Astrocyte of the hippocampus (primary cell): ENCODE results near the gene THEM5.

Source experiments
- DNase-seq: peaks from one replicate; pipeline ENCODE4 v3.0.0; 2011; ENCODE audit warnings: low read depth, low spot score

The THEM5 gene

DNA sequence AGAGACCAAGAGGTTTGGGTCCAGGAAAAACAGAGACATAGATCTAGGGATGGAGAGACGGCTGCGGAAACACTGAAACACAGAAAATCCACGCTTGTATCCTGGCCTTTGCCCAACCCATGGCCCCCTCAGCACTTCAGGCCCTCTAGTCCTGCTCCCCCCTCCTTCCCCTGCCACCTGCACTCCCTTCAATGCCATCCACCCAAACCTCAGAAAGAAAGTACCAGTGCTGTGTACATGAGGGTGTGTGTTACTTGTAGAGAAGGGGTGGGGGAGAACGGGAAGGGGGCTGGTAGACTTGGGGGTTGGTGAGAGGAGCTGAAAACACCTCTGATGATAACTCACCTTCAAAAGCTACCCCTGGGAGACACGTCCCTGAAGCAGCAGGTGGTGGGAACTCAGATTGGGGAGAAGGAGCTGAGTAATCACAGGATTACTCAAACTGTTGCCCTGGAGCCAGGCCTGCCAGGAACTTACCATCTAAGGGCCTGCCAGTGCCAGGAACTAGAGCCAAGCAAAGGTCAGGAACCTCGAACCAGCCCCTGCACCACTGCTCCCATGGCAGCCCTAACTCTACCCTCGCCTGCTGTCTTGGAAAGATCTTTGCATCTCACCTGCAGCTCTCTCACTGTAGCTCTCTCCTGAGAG is 33.4 kb downstream of the THEM5 start:
- no peak for DNase-seq

DNA sequence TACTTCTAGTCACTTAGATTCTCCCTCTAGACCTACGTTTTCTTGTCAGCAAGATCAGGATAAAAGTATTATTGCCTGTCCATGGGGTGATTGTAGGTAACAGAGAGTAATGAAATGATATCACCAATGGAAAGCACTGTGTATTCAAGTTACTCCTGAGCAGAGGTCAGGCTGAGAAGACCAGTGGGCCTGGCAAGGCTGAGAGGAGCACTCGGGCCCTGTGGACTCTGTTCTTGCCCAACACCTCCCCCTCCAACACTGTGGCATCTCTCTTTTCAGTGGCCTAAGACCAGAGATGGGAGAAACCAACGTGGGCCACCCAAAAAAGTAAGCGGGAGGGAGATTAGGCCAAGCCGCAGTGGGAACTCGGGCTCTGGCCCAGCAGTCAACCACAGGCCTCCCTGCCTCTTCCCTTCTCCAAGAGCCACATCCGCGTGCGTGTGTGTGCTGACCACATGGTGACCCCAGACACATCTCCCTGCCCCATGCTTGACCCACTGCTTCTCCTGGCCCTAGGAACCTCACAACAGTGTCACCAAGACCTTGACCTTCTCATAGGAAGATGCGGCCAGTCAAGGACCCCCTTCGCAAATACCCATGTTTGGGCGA is 34.2 kb downstream of the THEM5 start:
- no peak for DNase-seq

DNA sequence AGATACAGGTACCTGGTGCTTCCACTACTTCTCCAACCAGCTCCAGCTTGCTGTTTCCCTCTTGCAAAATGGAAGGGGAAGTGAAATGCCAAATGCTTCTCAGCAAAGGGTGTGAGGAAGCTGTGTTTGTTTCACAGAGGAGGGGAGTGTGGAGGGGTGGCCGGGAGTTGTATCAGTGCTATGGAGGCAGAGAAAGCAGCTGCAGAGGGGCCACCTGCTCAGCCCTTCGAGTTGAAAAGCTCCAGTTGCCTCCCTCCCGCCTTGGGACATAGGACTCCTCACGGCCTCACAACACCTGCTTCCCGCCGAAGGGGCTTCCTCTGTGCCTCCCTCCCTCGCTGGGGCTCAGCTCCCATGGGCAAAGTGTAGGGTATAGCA is 36.2 kb downstream of the THEM5 start:
- no peak for DNase-seq

- DNase-seq = no peak
These were observed 36.8 kb downstream of the THEM5 start for GRCh38 chr1:151816548-151817352.

- no peak for DNase-seq
These were observed 37.7 kb downstream of the THEM5 start for GRCh38 chr1:151815716-151816327.

DNA sequence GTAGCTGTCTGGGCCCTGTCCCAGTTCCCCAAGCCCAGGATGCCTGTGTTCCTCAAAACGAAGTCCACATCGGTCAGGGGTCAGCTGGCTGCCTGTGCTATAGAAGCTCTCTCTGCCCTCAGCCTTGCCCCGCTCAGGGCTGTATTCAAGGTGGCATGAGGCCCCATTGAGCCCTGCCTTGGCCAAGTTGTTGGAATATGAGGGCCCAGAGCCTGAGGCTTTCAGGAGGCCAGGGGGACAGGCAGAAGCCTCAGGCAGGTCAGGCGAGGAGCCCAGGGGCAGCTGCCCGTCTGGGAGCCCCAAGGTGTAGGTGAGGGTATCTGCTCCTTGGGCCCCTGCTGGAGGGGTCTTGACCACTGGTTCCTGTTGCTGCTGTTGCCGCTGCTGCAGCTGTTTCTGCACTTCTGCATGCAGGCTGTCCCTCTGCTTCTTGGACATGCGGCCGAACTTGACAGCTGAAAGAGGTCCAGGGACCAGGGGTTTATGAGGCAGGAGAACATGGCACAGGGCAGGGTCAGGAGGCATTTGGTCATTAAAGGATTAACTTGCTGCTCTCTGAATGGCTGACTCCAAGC is 38.5 kb downstream of the THEM5 start:
- no peak for DNase-seq

GRCh38 chr1:151814426-151814825 is 39.1 kb downstream of the THEM5 start:
- DNase-seq = no peak

GRCh38 chr1:151813271-151813977 is 40.1 kb downstream of the THEM5 start:
- no peak for DNase-seq

- DNase-seq = no peak
These were observed 42.3 kb downstream of the THEM5 start for GRCh38 chr1:151811181-151811580.

DNA sequence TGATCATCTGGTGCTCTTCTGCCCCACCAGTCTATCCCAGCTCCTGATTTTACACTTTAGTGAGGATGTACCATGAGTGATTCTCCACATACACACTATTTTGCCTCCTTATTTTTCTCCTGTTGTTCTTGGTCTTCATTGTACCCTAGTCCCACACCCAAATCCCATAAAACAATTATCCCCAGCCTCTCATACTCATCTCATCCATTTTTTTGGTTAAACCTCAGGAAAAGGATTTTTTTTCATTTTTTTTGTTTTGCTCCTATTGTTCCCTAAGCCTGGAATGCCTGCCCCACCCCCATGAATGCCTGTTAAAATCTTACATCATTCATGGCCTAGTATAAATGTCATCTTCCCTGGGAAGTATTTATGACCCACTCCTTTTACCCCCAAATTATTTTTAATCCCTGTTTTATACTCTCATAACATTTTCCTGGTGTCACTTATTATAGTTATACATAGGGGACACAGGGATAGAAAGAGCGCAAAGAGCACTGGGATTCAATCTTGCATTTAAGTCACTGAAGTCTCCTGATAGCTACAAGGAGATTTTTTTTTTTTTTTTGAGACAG is 43.4 kb downstream of the THEM5 start:
- DNase-seq = no peak

GRCh38 chr1:151809290-151809984 is 44.1 kb downstream of the THEM5 start:
- no peak for DNase-seq

DNA sequence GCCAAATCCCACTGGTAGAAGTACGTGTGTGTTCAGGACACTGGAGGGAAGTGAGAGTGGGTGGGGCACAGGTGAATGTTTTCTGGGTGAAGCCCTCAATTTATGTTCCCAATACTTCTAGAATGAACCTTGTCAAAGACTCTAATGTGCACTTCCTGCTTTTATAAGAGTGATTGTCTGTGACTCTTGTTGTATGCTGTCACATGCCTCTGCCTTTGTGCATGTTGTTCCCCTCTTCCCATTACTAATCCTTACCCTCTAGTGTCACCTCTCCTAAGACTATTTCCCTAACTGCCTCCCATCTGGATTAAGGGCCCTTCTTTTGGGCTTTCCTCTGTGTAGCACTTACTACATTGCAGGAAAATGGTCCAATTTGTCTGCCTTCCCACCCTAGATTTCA is 45.7 kb downstream of the THEM5 start:
- DNase-seq = no peak

GRCh38 chr1:151807131-151807530 is 46.4 kb downstream of the THEM5 start:
- DNase-seq = no peak

GRCh38 chr1:151806170-151806569 is 47.3 kb downstream of the THEM5 start:
- no peak for DNase-seq

- DNase-seq = no peak
These were observed 48.3 kb downstream of the THEM5 start, which contains the start of gene LINGO4 for GRCh38 chr1:151805066-151805820. TSS of gene LINGO4 (minus strand) at chr1:151805419. CDS start at chr1:151802704, 2,715 bp downstream.

- no peak for DNase-seq
These were observed 49.6 kb downstream of the THEM5 start for GRCh38 chr1:151803915-151804314.

DNA sequence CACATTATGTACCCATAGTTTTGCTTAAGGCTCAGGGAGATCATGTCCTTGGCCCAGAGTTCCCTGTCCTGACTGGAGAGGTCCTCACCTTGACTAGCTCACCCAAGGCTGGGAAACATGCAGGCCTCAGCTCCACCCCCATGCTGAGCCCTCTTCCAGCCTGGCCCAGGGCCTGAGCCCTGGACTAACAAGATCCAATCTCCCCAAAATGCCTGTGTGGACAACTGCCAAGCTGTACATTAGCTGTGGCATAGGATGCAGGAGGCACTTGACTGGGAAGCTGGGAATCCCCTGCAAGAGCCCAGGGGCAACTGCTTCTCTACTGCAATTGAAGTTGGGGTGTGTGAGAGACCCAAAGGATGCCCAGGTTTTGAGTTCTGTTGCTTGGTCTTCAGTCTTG is 50.3 kb downstream of the THEM5 start:
- DNase-seq = no peak

DNA sequence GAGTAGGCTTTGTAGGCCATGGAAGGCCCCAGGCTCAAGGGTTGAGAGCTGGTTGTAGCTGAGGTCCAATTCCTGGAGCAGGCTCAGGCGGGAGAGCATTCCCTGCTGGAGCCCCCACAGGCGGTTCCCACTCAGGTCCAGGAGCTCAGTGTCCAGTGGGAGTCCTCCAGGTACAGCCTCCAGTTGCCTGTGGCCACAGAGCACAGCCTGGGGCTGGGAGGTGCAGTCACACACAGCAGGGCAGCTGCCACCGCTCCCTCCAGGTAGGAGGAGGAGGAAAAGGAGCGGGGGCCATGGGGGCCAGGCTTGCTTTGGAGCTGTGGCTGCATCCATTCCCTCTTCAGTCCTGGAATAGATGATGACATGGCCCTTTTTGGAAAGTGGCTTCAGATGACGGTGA is 51.1 kb downstream of the THEM5 start:
- no peak for DNase-seq

GRCh38 chr1:151801846-151802245 is 51.7 kb downstream of the THEM5 start:
- DNase-seq = no peak
